Glutamatergic neuron (in vitro differentiated cells): Measurements from ENCODE around the gene SAMD8. TPM values are rescaled to one million over a fixed set of nuclear protein-coding genes. Genes with fewer than 3 reads are reported as not detected.

Source experiments
- DNase-seq: peaks from one replicate; pipeline ENCODE4 v3.0.0; 2022
- H3K27ac Mint-ChIP-seq: one replicate; pipeline ENCODE4 v1.8.0; 2020; ENCODE audit warnings: mild to moderate bottlenecking, mixed read lengths, inconsistent platforms; ENCODE audit not compliant: unreplicated experiment
- H3K27me3 Mint-ChIP-seq: one replicate; pipeline ENCODE4 v1.8.0; 2020; ENCODE audit warnings: mild to moderate bottlenecking, moderate library complexity, mixed read lengths, inconsistent platforms; ENCODE audit not compliant: unreplicated experiment
- H3K36me3 Mint-ChIP-seq: one replicate; pipeline ENCODE4 v1.8.0; 2020; ENCODE audit warnings: mild to moderate bottlenecking, mixed read lengths, inconsistent platforms; ENCODE audit not compliant: unreplicated experiment
- H3K4me1 Mint-ChIP-seq: one replicate; pipeline ENCODE4 v1.8.0; 2020; ENCODE audit warnings: mild to moderate bottlenecking, low read depth, mixed read lengths, inconsistent platforms; ENCODE audit not compliant: unreplicated experiment
- H3K4me3 Mint-ChIP-seq: one replicate; pipeline ENCODE4 v1.8.0; 2020; ENCODE audit warnings: mild to moderate bottlenecking, mixed read lengths, inconsistent platforms; ENCODE audit not compliant: unreplicated experiment
- H3K9me3 Mint-ChIP-seq: one replicate; pipeline ENCODE4 v1.8.0; 2020; ENCODE audit warnings: mild to moderate bottlenecking, moderate library complexity, mixed read lengths, inconsistent platforms; ENCODE audit not compliant: unreplicated experiment
- total RNA-seq: library from RNA; stranded (reverse); fragmentation: NEBNext Ultra II Directional; extraction: Animal tissue kit (Norgen Biotek cat#: 25700); gene quantifications from one replicate; pipeline ENCODE4 v1.2.1, GENCODE V29; 2021; ENCODE audit not compliant: unreplicated experiment
- TF ChIP-seq, protein P1 (sequence below): fragments of 200-600 bp; sonication (generic); IDR thresholded peaks from one replicate; pipeline ENCODE4 v1.5.0; 2021; ENCODE audit not compliant: partially characterized antibody, unreplicated experiment

SAMD8 gene
- total RNA-seq, 1 donor from 2014 or later: 32.8 TPM

DNA sequence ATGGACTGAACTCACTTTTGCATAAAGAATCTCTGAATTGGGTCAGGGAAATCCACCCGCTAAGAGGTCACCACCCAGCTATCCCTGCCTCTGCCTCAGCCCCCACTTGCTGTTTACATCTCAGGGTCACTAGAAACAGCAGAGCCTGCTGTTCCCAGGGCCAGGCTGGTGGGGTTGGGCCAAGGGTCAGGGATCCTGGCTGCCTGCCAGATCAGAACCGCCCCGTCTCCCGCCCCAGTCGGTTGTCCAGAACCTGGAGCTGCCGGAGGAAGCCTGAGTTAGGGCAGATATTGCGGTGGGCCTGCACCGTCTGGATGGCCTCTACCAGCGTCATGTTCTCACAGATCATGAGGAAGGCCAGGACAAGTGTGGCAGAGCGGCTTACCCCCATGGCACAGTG is 17.0 kb upstream of the SAMD8 start:
- H3K27ac Mint-ChIP-seq: no peak overlapping the region
- H3K4me1 Mint-ChIP-seq: no peaks in the 10 kb centered on the region
- no peaks in the 10 kb centered on the region for H3K36me3 Mint-ChIP-seq
- TF ChIP-seq, protein P1, sequence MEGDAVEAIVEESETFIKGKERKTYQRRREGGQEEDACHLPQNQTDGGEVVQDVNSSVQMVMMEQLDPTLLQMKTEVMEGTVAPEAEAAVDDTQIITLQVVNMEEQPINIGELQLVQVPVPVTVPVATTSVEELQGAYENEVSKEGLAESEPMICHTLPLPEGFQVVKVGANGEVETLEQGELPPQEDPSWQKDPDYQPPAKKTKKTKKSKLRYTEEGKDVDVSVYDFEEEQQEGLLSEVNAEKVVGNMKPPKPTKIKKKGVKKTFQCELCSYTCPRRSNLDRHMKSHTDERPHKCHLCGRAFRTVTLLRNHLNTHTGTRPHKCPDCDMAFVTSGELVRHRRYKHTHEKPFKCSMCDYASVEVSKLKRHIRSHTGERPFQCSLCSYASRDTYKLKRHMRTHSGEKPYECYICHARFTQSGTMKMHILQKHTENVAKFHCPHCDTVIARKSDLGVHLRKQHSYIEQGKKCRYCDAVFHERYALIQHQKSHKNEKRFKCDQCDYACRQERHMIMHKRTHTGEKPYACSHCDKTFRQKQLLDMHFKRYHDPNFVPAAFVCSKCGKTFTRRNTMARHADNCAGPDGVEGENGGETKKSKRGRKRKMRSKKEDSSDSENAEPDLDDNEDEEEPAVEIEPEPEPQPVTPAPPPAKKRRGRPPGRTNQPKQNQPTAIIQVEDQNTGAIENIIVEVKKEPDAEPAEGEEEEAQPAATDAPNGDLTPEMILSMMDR: no peak
- H3K4me3 Mint-ChIP-seq: no peak overlapping the region
- H3K9me3 Mint-ChIP-seq: no peaks in the 10 kb centered on the region
- H3K27me3 Mint-ChIP-seq: peaks cover 4% of the 10 kb centered on the region
- DNase-seq: no peak

DNA sequence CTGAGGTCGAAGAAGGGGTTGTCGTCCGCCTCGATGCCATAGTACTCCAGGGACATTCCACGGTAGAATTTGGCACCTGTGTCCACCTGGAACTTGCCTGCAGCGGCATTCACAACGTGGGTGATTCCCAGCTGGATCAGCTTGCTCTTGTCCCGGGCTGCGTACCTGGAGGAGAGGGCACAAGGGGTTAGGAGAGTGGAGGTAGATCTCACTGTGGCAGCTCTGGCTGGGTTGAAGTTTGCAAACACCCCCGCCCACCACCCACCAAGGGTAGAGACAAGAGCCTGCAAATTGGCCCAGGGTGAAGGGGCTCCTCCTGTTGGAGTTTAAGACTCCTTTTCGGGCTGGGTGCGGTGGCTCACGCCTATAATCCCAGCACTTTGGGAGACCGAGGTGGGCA is 15.8 kb upstream of the SAMD8 start:
- Mint-ChIP-seq H3K36me3 (no peaks in the 10 kb centered on the region), H3K4me3 (no peak overlapping the region), H3K9me3 (no peaks in the 10 kb centered on the region), H3K4me1 (peaks cover 5% of the 10 kb centered on the region), H3K27me3 (peaks cover 4% of the 10 kb centered on the region), H3K27ac (no peak overlapping the region)
- TF ChIP-seq, protein P1: no peak
- no peak for DNase-seq

DNA sequence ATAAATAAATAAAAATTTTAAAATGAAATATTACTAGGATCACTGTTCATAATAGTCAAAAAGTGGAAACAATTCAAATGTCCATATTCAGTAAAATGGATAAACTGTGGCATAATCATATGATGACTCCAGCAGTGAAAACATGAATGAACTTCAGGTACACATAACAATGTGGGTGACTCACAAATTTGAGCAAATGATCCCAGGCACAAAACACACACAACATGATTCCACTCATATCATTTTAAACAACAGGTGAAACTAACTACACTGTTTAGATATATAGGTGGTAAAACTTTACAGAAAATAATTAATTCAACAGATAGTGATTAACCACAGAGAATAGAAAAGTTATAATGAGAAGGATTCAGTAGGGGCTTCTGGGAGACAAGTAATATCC is 14.7 kb upstream of the SAMD8 start:
- TF ChIP-seq, protein P1: no peak
- Mint-ChIP-seq H3K36me3 (no peaks in the 10 kb centered on the region), H3K9me3 (peaks cover 4% of the 10 kb centered on the region), H3K27me3 (peaks cover 4% of the 10 kb centered on the region), H3K27ac (no peak overlapping the region), H3K4me3 (no peak overlapping the region), H3K4me1 (peaks cover 10% of the 10 kb centered on the region)
- DNase-seq: no peak

DNA sequence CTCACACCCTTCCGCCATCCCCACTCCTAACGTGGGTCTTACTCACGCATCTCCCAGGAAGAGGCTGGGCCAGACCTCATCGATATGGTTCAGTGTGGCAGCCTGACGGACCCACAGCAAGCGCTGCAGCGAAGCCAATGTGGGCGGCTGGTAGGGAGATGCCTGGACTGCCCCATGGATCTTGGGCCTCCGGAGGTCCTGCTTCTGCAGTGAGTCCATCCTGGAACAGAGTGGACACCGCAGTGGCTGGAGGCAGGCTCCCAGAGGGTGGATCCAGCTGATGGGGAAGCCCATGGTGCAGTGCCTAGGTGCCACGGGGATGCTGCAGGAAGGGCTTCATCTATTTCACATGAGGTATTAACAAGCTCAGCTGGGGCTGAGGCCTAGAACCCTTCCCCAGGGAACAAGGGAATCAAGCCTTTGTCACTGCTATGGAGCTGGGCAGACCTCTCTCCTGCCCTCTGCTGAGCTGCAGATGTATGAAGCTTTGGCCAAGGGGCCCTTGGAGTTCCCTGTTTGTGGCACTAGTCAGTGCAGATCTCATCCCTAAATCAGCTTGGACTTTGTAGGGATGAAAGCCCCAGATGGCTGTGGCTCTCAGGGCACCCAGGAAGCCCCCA is 13.7 kb upstream of the SAMD8 start:
- no peak overlapping the region for H3K27ac Mint-ChIP-seq
- peaks cover 10% of the 10 kb centered on the region for H3K4me1 Mint-ChIP-seq
- peaks cover 6% of the 10 kb centered on the region for H3K9me3 Mint-ChIP-seq
- no peaks in the 10 kb centered on the region for H3K36me3 Mint-ChIP-seq
- DNase-seq: peak; percentile 49
- H3K27me3 Mint-ChIP-seq: peaks cover 6% of the 10 kb centered on the region
- TF ChIP-seq, protein P1: peak; percentile 23
- no peak overlapping the region for H3K4me3 Mint-ChIP-seq

DNA sequence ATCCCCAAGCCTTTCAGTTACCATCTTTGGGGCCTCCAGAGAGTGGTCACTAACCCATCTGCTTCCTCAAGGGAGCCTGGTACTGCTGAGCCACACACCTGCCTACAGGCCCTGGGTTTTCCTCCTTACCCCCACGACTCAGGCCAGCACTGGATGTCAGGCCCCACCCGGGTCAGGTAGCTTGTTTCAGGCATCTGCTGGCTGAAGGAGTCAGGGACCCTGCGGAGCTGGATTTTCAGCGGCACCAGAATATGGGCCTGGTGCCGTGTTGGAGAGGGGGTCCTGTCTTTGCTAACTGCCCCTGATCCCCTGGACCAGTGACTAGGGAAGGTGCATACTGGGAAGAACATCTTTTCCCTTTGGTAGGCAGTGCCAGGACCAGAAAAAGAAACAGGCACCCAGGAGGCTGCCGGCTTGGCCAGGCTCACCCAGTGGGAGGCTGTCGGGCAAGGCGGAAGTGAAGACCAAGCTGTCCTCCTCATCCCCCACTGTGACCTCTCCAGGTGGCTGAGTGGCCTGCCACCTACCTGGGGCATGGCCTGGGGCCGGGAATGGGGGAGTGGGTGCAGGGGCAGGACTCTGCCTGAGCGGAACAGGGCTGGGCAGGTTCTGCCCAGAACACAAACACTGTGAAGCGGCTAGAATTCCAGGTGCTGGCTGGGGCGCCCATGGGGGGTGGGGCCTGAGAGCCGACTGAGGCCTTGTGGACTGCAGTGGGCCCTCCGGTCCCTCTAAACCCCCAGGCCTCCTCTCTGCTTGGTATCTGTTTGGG is 12.4 kb upstream of the SAMD8 start:
- no peaks in the 10 kb centered on the region for H3K36me3 Mint-ChIP-seq
- H3K4me3 Mint-ChIP-seq: no peak overlapping the region
- H3K27me3 Mint-ChIP-seq: peaks cover 3% of the 10 kb centered on the region
- H3K4me1 Mint-ChIP-seq: peaks cover 10% of the 10 kb centered on the region
- no peak overlapping the region for H3K27ac Mint-ChIP-seq
- peaks cover 6% of the 10 kb centered on the region for H3K9me3 Mint-ChIP-seq
- TF ChIP-seq, protein P1: no peak
- DNase-seq: no peak
